Mesenchymal stem cell (in vitro differentiated cells and primary cell): ENCODE data around the gene PLCXD3.

Experiments
- DNase-seq: peaks from one replicate; pipeline ENCODE4 v3.0.0-alpha.2; 2013
- H2AFZ ChIP-seq: one replicate; pipeline ENCODE4 v1.6.1; 2013; ENCODE audit warnings: low read depth, mild to moderate bottlenecking, control low read depth, inconsistent platforms, low read length, moderate library complexity
- H2AK5ac ChIP-seq: 2 replicates; pipeline ENCODE4 v1.6.1; 2013; ENCODE audit warnings: low read length, moderate library complexity, mild to moderate bottlenecking, inconsistent platforms; ENCODE audit not compliant: severe bottlenecking
- H2BK120ac ChIP-seq: one replicate; pipeline ENCODE4 v1.6.1; 2013; ENCODE audit warnings: low read depth, mild to moderate bottlenecking, inconsistent platforms, low read length, moderate library complexity
- H2BK12ac ChIP-seq, 2 experiments: one replicate each; pipeline ENCODE4 v1.6.1; 2013; ENCODE audit warnings: inconsistent platforms in 2 of 2, low read length in 2 of 2, mild to moderate bottlenecking in 2 of 2, moderate library complexity in 2 of 2, control low read depth in 1 of 2
- H2BK15ac ChIP-seq: one replicate; pipeline ENCODE4 v1.6.1; 2013; ENCODE audit warnings: mild to moderate bottlenecking, low read depth, inconsistent platforms; ENCODE audit not compliant: poor library complexity, severe bottlenecking
- H2BK5ac ChIP-seq: 2 replicates; pipeline ENCODE4 v1.6.1; 2013; ENCODE audit warnings: low read depth, mild to moderate bottlenecking, low read length, control low read depth, inconsistent platforms; ENCODE audit not compliant: poor library complexity, severe bottlenecking
- H3K14ac ChIP-seq, 2 experiments: one replicate each; pipeline ENCODE4 v1.6.1; 2013; ENCODE audit warnings: inconsistent platforms in 2 of 2, low read length in 2 of 2, control low read depth in 1 of 2, mild to moderate bottlenecking in 1 of 2, moderate library complexity in 1 of 2
- H3K18ac ChIP-seq, 2 experiments: one replicate each; pipeline ENCODE4 v1.6.1; 2013; ENCODE audit warnings: inconsistent platforms in 2 of 2, low read length in 2 of 2, control low read depth in 1 of 2, low read depth in 1 of 2, mild to moderate bottlenecking in 1 of 2
- H3K23ac ChIP-seq, 2 experiments: one replicate each; pipeline ENCODE4 v1.6.1; 2013; ENCODE audit warnings: inconsistent platforms in 2 of 2, low read length in 2 of 2, mild to moderate bottlenecking in 2 of 2, moderate library complexity in 2 of 2, control low read depth in 1 of 2
- H3K27ac ChIP-seq: 2 replicates; pipeline ENCODE4 v1.5.1; 2013; ENCODE audit warnings: mild to moderate bottlenecking, moderate library complexity, low read length, control low read depth, inconsistent platforms; ENCODE audit not compliant: poor library complexity, severe bottlenecking
- H3K27me3 ChIP-seq, 2 experiments: 2 replicates each; pipeline versions ENCODE4 v1.6.1 to v1.7.0; 2013; ENCODE audit warnings: low read length in 2 of 2, mild to moderate bottlenecking in 2 of 2, moderate library complexity in 2 of 2, control low read depth in 1 of 2, inconsistent platforms in 1 of 2; ENCODE audit not compliant: control insufficient read depth in 1 of 2, insufficient read depth in 1 of 2
- H3K36me3 ChIP-seq, 2 experiments: 2 replicates each; pipeline versions ENCODE4 v1.6.1 to v1.7.0; 2013; ENCODE audit warnings: low read length in 2 of 2, control low read depth in 1 of 2, inconsistent platforms in 1 of 2, low read depth in 1 of 2, mild to moderate bottlenecking in 1 of 2; ENCODE audit not compliant: insufficient read depth in 2 of 2, control insufficient read depth in 1 of 2
- H3K4ac ChIP-seq, 2 experiments: one replicate each; pipeline ENCODE4 v1.6.1; 2013; ENCODE audit warnings: inconsistent platforms in 2 of 2, low read length in 2 of 2, mild to moderate bottlenecking in 2 of 2, moderate library complexity in 2 of 2, control low read depth in 1 of 2, low read depth in 1 of 2
- H3K4me1 ChIP-seq: 2 replicates; pipeline ENCODE4 v1.6.1; 2013; ENCODE audit warnings: low read depth, low read length, control low read depth; ENCODE audit not compliant: control insufficient read depth, insufficient read depth
- H3K4me2 ChIP-seq: 2 replicates; pipeline ENCODE4 v1.6.1; 2013; ENCODE audit warnings: low read length, mild to moderate bottlenecking, inconsistent platforms; ENCODE audit not compliant: poor library complexity, severe bottlenecking
- H3K4me3 ChIP-seq, 2 experiments: 2 replicates each; pipeline versions ENCODE4 v1.5.1 to v1.7.0; 2013; ENCODE audit warnings: low read length in 2 of 2, mild to moderate bottlenecking in 2 of 2, control low read depth in 1 of 2, low read depth in 1 of 2; ENCODE audit not compliant: insufficient read depth in 1 of 2
- H3K79me1 ChIP-seq: replicated peaks from 2 replicates; pipeline ENCODE4 v1.6.1; 2013; ENCODE audit warnings: mild to moderate bottlenecking, control low read depth, low read length, inconsistent platforms; ENCODE audit not compliant: poor library complexity, severe bottlenecking
- H3K9ac ChIP-seq: 2 replicates; pipeline ENCODE4 v1.7.0; 2013; ENCODE audit warnings: mild to moderate bottlenecking, low read length, moderate library complexity
- H3K9me3 ChIP-seq: 2 replicates; pipeline ENCODE4 v1.7.0; 2013; ENCODE audit warnings: mild to moderate bottlenecking, low read length; ENCODE audit not compliant: control insufficient read depth
- H4K8ac ChIP-seq: one replicate; pipeline ENCODE4 v1.6.1; 2013; ENCODE audit warnings: inconsistent platforms, mild to moderate bottlenecking, low read length, moderate library complexity
- H4K91ac ChIP-seq: one replicate; pipeline ENCODE4 v1.6.1; 2013; ENCODE audit warnings: mild to moderate bottlenecking, low read length, inconsistent platforms
- WGBS: methylation state at CpG from one replicate; pipeline ENCODE4 v1.1.7; 2013; ENCODE audit warnings: mixed read lengths; 5-methylcytosine and 5-hydroxymethylcytosine counted together

Gene PLCXD3

DNA sequence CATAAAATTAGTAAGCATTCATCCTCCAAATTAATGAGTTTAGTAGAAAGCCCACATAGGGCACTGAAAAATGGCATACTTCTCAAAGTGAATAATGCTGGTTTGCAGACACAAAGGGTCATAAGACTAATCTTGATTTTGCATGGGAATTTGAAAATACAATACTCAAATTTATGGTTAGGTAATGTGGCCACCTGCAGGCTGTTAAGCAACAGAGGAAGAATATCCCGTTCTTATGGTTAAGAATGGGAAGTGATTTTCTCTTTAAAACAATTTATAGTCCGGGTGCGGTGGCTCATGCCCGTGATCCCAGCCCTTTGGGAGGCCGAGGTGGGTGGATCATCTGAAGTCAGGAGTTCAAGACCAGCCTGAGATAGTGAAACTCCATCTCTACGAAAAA lies 9.4 kb upstream of the PLCXD3 start:
- Histone ChIP-seq H3K36me3 (no peaks in the 10 kb centered on the region), H3K9me3 (no peaks in the 10 kb centered on the region), H3K27me3 (no peaks in the 10 kb centered on the region), H3K79me1 (no peaks in the 10 kb centered on the region), H3K4me1 (no peaks in the 10 kb centered on the region), H2AK5ac (no peak overlapping the region), H3K4me3 (no peak overlapping the region), H4K91ac (no peak overlapping the region), H2AFZ (no peak overlapping the region), H3K14ac (no peak overlapping the region), H4K8ac (no peak overlapping the region), H3K23ac (no peak overlapping the region), H2BK12ac (no peak overlapping the region), H3K4me2 (no peak overlapping the region), H2BK15ac (no peak overlapping the region), H3K27ac (no peak overlapping the region), H2BK5ac (no peak overlapping the region), H3K4ac (no peak overlapping the region), H3K9ac (no peak overlapping the region), H3K18ac (no peak overlapping the region), H2BK120ac (no peak overlapping the region)
- no peak for DNase-seq
- 90% methylated on average over 6 of the region's 6 CpGs for WGBS

DNA sequence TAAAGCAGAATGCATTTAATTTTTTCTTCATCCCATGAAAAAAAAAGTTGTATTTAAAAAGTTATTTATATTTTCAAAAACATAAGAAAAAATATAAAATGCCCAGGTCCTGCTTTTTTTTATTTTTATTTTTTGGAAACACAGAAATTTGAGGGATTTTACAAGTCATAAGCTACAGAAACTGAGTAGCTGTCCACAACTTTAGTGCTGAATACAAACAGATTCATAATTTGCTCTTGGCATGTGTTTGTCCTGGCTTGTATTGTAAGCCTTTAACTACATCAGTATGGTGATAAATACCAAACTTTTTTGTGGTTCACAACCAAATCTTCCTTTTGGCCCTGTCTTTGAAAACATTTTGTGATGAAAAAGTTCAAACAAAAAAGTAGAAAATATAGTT lies 7.5 kb upstream of the PLCXD3 start:
- no peak overlapping the region for H3K4me3 ChIP-seq
- H2BK15ac ChIP-seq: no peak overlapping the region
- no peak overlapping the region for H2AK5ac ChIP-seq
- no peak overlapping the region for H3K4me2 ChIP-seq
- H2BK120ac ChIP-seq: no peak overlapping the region
- no peaks in the 10 kb centered on the region for H3K79me1 ChIP-seq
- H3K9me3 ChIP-seq: no peaks in the 10 kb centered on the region
- no peak overlapping the region for H3K18ac ChIP-seq
- no peak overlapping the region for H3K14ac ChIP-seq
- H4K91ac ChIP-seq: no peak overlapping the region
- H3K36me3 ChIP-seq: no peaks in the 10 kb centered on the region
- H3K4me1 ChIP-seq: no peaks in the 10 kb centered on the region
- no peak overlapping the region for H3K4ac ChIP-seq
- H3K27ac ChIP-seq: no peak overlapping the region
- H2BK12ac ChIP-seq: no peak overlapping the region
- H2BK5ac ChIP-seq: no peak overlapping the region
- DNase-seq: no peak
- H3K23ac ChIP-seq: no peak overlapping the region
- no peak overlapping the region for H4K8ac ChIP-seq
- no peak overlapping the region for H3K9ac ChIP-seq
- no peaks in the 10 kb centered on the region for H3K27me3 ChIP-seq
- H2AFZ ChIP-seq: no peak overlapping the region

DNA sequence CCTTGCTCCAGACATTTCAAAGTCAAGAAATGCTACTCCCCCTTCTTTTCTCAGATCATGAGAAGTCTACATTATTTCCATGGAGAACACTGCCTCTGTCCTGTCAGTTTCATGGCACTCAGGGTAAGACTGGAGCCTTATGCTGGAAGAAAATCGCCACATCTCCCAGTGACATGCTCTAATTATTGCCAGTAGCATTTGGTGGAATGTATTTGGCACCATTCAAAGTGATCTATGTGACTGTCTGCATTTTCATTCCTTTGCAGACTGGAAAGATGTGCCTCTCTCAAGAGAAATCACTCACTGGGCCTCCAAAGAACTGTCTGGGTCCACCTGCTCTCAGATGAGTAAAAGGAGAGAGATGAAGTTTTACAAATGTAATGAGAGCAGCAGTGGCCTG lies 840 bp upstream of the PLCXD3 start:
- Histone ChIP-seq H3K9me3 (no peaks in the 10 kb centered on the region), H2AK5ac (no peak overlapping the region), H3K27ac (no peak overlapping the region), H2BK15ac (no peak overlapping the region), H4K91ac (no peak overlapping the region), H2AFZ (no peak overlapping the region), H3K18ac (no peak overlapping the region), H2BK120ac (no peak overlapping the region), H3K14ac (no peak overlapping the region), H4K8ac (no peak overlapping the region), H3K36me3 (no peaks in the 10 kb centered on the region), H3K79me1 (no peaks in the 10 kb centered on the region), H2BK5ac (no peak overlapping the region), H3K4me3 (no peak overlapping the region), H3K4me2 (no peak overlapping the region), H3K4me1 (peaks cover 5% of the 10 kb centered on the region), H3K4ac (no peak overlapping the region), H3K23ac (no peak overlapping the region), H2BK12ac (no peak overlapping the region), H3K9ac (no peak overlapping the region), H3K27me3 (peaks cover 22 to 25% of the 10 kb centered on the region in 2 experiments)
- no peak for DNase-seq
- WGBS: 63% methylated on average over 1 of the region's 1 CpG

DNA sequence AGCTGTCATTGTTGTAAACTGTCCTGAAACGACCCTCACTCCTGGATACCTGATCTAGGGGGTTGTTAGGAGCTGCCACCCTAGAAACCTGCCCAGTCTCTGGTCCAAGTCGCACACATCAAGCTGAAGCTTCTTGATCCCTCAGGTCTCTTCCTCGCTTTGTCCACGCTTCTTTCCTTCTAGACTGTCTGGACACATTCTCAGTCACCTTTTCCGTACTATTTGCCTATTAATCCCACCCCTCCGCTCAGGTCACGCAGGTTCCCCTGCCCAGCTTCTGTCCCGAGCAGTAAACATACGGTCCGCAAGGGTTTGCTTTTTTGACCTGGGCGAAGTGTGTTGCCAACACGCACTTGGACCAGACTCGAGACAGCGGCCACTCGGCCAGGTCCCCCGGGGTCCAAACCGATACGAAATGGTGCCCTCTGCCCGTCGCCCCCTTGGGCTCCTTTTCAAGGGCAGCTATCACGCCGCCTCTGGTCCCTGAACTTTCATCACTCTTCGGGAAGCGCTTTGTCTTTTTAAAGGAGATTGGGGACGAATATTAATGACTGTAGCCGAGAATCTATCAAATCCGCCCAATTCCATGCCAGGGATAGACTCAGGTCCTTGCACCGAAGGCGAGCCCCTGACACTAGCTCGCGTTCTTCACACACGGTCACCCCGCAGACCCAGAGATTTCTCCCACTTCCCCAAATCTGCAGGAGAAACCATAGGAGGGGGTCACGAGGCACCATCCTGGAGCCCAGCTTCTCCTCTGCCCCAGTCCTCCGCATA lies 814 bp downstream of the PLCXD3 start:
- Histone ChIP-seq H3K27ac (no peak overlapping the region), H2BK15ac (no peak overlapping the region), H2BK5ac (no peak overlapping the region), H2BK12ac (no peak overlapping the region), H3K27me3 (peaks cover 22 to 25% of the 10 kb centered on the region in 2 experiments), H3K36me3 (no peaks in the 10 kb centered on the region), H4K91ac (no peak overlapping the region), H3K4ac (no peak overlapping the region), H4K8ac (no peak overlapping the region), H3K9me3 (no peaks in the 10 kb centered on the region), H2AK5ac (no peak overlapping the region), H3K4me3 (peak overlapping the region in 1 of 2 experiments; percentile 75), H3K9ac (peak overlapping the region; percentile 42), H3K79me1 (no peaks in the 10 kb centered on the region), H3K14ac (no peak overlapping the region), H2BK120ac (no peak overlapping the region), H3K23ac (no peak overlapping the region), H3K18ac (no peak overlapping the region), H3K4me2 (no peak overlapping the region), H3K4me1 (peaks cover 5% of the 10 kb centered on the region), H2AFZ (no peak overlapping the region)
- DNase-seq: no peak
- WGBS: 55% methylated on average over 32 of the region's 35 CpGs
